C1 segment of cervical spinal cord (tissue), 14 donors: Measurements from ENCODE around the gene PON1.

Source experiments
- DNase-seq, 14 donors: peaks; one replicate each; lab custom pipeline; 2025; lab: John Stamatoyannopoulos, UW

PON1 gene

GRCh38 chr7:95255691-95256090, 68.6 kb downstream of the PON1 start:
- DNase-seq: no peak

GRCh38 chr7:95253986-95254385, 70.3 kb downstream of the PON1 start:
- no peak for DNase-seq

DNA sequence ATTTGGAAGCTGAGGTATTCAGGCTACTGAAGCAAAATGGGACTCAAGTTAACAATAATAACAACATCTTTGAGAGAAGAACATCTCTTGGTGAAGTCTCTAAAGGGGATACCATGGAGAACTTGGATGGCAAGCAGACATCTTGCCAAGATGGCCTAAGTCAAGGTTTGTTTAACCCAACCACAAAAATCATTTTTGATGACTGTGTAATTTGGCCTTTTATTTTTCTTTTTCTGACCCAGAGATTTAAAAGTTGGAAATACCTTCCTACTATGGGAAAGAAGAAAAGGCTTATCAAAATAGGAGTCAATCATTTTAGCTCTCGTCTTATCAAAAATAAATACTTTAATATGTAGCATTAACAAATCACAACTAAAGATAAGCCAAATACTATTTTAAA, 72.4 kb downstream of the PON1 start:
- DNase-seq: no peak

- DNase-seq: no peak
These were observed 73.8 kb downstream of the PON1 start for GRCh38 chr7:95250571-95250970.
